GM12873 (cell line): Measurements from ENCODE around the gene CLDN9.

ENCODE experiments used
- CTCF ChIP-seq: IDR thresholded peaks from 2 replicates; pipeline ENCODE4 v1.5.1; 2012; ENCODE audit warnings: low read depth, mild to moderate bottlenecking, moderate library complexity, low read length, control low read depth; ENCODE audit not compliant: insufficient read depth; ENCODE audit errors: missing control alignments

Gene CLDN9

DNA sequence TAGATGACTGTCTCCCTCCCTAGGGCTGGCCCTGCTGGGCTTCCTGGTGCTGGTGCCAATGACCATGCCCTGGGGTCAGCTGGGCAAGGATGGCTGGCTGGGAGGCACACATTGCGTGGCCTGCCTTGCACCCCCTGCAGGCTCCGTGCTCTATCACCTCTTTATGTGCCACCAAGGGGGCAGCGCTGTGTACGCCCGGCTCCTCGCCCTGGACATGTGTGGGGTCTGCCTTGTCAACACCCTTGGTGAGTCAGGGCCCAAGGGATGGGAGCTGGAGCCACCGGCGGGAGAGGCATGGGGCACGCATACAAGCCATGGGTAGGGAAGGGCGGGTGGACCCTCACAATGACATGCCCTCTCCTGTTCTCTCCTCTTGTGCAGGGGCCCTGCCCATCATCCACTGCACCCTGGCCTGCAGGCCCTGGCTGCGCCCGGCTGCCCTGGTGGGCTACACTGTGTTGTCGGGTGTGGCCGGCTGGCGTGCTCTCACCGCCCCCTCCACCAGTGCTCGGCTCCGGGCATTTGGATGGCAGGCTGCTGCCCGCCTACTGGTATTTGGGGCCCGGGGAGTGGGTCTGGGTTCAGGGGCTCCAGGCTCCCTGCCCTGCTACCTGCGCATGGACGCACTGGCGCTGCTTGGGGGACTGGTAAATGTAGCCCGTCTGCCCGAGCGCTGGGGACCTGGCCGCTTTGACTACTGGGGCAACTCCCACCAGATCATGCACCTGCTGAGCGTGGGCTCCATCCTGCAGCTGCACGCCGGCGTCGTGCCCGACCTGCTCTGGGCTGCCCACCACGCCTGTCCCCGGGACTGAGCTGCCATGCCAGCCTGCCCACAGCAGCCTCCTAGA, 41.4 kb upstream of the CLDN9 start:
- no peak for TF ChIP-seq CTCF

DNA sequence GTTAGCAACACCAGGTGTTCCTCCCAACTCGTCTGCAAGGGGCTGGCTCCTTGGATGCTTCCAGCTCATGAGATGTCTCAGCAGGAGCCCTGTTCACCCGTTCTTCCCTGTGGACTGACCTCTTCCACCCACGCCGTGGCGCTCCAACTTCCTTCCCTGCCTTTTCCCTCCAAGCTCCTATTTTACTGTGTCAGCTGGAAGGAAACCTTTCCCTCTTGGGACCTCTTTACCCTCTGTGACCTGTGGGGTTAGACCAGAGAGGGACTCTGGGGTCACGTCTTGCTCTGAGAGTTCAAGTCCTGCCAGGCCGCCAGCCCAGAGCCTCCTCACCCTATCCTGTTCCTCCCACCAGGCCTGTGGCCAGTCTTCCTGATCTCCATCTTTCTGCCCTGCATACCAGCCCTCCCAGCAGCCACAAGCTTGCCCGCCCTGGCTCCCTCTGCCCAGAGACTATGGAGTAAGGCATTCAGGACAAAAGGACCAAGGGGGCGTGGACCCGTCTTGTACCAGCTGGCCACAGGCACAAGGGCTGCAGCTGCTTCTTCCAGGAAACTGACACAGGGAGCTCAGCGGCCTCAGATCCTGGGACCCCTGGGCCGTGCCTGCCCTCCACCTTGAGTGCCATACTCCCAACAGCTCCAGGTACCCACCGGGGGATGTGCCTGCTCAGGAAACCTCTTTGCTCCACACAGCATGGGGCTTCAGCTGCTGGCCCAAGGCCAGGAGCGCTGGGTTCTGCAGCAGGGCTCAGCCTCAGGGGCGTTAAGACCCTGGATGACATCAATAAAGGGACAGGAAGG, 40.5 kb upstream of the CLDN9 start:
- no peak for TF ChIP-seq CTCF

DNA sequence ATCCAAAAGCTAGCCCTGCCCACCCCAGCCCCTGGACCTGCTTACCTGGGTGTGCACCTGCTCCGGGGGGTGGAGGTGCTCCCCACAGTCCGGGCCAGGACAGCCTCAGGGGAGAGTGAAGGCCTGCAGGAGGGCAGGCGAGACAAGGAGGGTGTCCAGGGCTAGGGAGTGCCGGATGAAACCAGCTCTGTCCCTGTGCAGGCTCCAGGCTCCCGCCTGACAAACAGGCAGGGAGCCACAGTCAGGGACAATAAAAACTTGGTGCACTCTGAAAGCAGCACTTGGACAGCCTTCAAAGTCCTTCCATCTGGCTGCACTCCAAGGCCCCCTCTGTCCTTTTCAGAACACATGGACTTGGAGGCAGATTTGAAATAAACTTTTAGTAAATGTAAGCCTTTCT, 39.6 kb upstream of the CLDN9 start:
- TF ChIP-seq CTCF = no peak

DNA sequence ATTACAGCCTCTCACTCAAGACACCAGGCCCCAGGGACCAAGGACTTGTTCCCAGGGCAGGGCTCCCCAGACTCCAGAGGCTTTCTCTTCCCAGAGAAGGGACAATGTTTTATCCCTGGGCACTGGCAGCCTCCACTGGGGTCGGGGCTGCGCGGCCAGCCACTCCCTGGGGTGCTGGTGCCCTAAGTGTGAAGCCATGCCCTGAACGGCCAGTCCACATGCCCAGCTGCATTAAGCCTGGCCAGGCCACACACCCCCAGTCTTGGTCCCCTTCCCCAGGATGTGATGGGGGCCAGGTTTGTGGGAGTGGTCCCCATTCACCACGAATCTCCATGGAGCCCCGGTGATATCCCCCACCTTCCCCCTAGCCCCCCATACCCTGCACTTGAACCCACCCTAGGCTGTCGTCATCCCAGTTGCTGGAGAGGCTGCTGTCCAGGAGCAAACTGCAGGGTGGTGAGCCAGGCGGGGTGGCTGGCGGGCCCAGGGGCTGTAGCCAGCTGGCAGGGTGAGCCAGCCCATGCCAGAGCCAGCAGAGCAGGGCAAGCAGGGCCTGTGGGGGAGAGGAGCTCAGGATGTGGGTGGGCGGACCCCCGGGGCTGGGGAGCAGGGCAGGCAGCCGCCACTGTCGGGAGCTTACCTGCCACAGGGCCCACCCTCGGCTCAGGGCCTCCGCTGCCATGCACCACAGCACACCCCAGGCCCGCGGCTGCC, 39.0 kb upstream of the CLDN9 start:
- no peak for TF ChIP-seq CTCF

DNA sequence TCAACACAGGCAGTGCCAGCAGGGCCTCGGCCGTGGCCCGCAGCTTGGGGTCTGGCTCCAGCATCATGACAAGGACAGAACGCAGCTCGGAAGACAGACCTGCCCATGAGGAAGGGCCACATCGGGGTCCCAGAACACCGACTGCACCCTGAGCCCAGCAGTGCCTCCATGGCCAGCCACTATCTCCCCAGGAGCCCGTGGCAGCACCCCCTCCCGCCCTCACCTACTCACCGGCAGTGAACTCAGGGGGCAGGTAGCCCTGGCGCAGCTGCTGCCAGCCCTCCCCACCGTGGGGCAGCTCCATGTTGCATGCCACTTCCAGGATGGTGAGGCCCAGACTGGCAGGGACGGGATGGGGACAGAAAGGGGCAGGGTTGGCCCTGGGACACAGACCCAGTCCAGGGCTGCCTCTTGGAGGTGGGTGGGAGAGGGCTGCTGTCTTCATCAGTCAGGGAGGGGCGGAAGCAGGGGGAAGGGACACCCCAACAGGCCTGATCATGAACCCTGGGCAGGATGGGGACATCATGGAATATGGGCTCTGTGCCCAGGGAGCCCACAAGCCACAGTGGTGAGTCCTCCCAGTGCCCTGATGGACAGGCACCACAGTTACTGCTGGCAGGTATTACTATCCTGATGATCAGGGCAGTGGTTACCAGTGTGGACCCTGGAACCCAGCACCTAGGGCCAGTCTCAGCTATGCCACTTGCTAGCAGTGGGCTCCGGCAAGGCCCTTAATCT, 38.2 kb upstream of the CLDN9 start:
- TF ChIP-seq CTCF = no peak

GRCh38 chr16:2975161-2975795, 37.4 kb upstream of the CLDN9 start:
- no peak for TF ChIP-seq CTCF
